BE2C (cell line): ENCODE data around the gene LDB1.

ENCODE experiments used
- DNase-seq: peaks from one replicate; pipeline ENCODE4 v3.0.0-alpha.2; 2020
- H3K27me3 ChIP-seq: fragments of 250-450 bp; sonication (Bioruptor Pico); 2 replicates; pipeline ENCODE4 v1.5.1; 2020; ENCODE audit warnings: mild to moderate bottlenecking
- H3K36me3 ChIP-seq: fragments of 250-450 bp; sonication (Bioruptor Pico); 2 replicates; pipeline ENCODE4 v1.5.1; 2020; ENCODE audit warnings: mild to moderate bottlenecking
- H3K4me1 ChIP-seq: fragments of 250-450 bp; sonication (Bioruptor Pico); 2 replicates; pipeline ENCODE4 v1.5.1; 2020
- H3K4me3 ChIP-seq: 2 replicates; pipeline ENCODE4 v1.5.1; 2011; ENCODE audit warnings: low read depth, low read length
- H3K9me3 ChIP-seq: fragments of 250-450 bp; sonication (Bioruptor Pico); 2 replicates; pipeline ENCODE4 v1.5.1; 2020
- CTCF ChIP-seq: IDR thresholded peaks from 2 replicates; pipeline ENCODE4 v1.5.1; 2012; ENCODE audit warnings: mild to moderate bottlenecking, low read depth, low read length

Gene LDB1

GRCh38 chr10:102121739-102122372 lies 1.7 kb upstream of the LDB1 start:
- Histone ChIP-seq H3K9me3 (no peaks in the 10 kb centered on the region), H3K36me3 (no peaks in the 10 kb centered on the region), H3K4me3 (no peak overlapping the region), H3K4me1 (peaks cover 9% of the 10 kb centered on the region), H3K27me3 (no peaks in the 10 kb centered on the region)
- peak; percentile 17 for TF ChIP-seq CTCF
- DNase-seq = no peak

- DNase-seq = peak; percentile 49
Observed at GRCh38 chr10:102120991-102121738, 997 bp upstream of the LDB1 start.

GRCh38 chr10:102119417-102120141 lies 589 bp downstream of the LDB1 start:
- peak overlapping the region; percentile 90 for H3K4me3 ChIP-seq
- peaks cover 22% of the 10 kb centered on the region for H3K4me1 ChIP-seq
- H3K27me3 ChIP-seq = no peaks in the 10 kb centered on the region
- no peak for TF ChIP-seq CTCF
- DNase-seq = peak; percentile 69
- H3K36me3 ChIP-seq = no peaks in the 10 kb centered on the region
- H3K9me3 ChIP-seq = no peaks in the 10 kb centered on the region

More at GRCh38 chr10:102120991-102121738, 997 bp upstream of the LDB1 start:
- Histone ChIP-seq H3K36me3 (no peaks in the 10 kb centered on the region), H3K9me3 (no peaks in the 10 kb centered on the region), H3K27me3 (no peaks in the 10 kb centered on the region), H3K4me3 (peak overlapping the region; percentile 90), H3K4me1 (peaks cover 14% of the 10 kb centered on the region)
- no peak for TF ChIP-seq CTCF

GRCh38 chr10:102118867-102119266 lies 1.3 kb downstream of the LDB1 start:
- TF ChIP-seq CTCF = no peak
- H3K4me3 ChIP-seq = peak overlapping the region; percentile 90

GRCh38 chr10:102117391-102118159 lies 2.6 kb downstream of the LDB1 start:
- TF ChIP-seq CTCF = peak; percentile 50
- H3K4me3 ChIP-seq = peak overlapping the region; percentile 90
- DNase-seq = peak; percentile 95
- H3K4me1 ChIP-seq = peaks cover 28% of the 10 kb centered on the region
- H3K9me3 ChIP-seq = no peaks in the 10 kb centered on the region
- H3K36me3 ChIP-seq = no peaks in the 10 kb centered on the region
- H3K27me3 ChIP-seq = no peaks in the 10 kb centered on the region

More at GRCh38 chr10:102118867-102119266, 1.3 kb downstream of the LDB1 start:
- Histone ChIP-seq H3K27me3 (no peaks in the 10 kb centered on the region), H3K9me3 (no peaks in the 10 kb centered on the region), H3K4me1 (peaks cover 22% of the 10 kb centered on the region), H3K36me3 (no peaks in the 10 kb centered on the region)
- DNase-seq = peak; percentile 55
